ENCODE results near the gene PLA2G1B.
"Not testable (repeated sequence)": the region's sequence is repeated elsewhere in the genome, so short reads cannot be mapped to it uniquely, and the experiment has no call there.

The PLA2G1B gene

DNA sequence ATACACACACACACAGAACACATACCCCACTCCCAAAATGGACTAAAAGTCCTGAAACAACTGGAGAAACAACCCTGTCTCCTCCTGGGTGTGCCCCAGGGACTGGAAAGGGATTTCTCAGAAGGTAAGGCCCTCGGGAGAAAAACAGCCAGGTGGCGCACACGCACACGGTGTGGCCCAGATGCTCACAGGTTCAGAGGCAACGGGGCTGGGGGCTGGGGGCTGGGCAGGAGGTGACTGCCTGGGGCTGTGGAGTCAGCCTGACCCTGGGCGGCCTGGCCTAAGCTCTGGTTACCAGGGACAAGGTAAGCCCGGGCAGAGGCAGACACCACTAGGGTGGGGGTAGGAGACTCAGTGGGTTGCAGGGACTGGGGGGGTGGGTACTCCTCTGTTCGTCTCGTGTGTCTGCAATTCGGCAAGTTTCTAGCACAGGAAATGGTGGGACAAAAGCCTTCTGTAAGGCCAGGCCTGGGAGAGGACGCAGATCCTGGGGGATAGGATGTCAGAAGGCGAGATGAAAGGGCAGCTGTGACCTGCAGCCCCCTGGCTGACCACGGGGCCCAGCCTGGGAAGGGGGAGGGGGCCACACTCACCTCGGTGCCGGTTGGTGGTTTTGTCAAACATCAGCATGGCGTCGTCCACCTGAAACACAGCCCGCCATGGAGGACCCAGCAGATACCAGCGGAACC is 31.0 kb upstream of the PLA2G1B start:
- no peak for DNase-seq

DNA sequence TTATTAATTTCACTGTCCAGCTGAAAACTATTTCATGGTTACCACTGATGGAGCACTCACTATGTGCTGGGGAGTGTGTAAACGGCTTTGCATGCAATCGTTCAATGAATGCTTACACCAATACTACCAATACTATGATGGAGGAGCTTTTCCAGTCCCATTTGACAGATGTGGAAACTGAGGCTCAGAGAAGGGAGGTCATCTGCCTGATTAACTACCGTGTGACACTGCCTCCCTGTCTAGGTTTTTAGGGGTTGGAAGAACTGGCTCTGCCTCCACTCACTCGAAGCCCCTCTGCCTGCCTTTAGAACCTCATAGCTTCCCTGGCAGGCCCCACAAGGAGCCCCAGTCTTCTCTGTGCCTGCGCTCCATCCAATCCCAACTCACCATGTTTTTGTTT is 29.5 kb upstream of the PLA2G1B start:
- DNase-seq = no peak

DNA sequence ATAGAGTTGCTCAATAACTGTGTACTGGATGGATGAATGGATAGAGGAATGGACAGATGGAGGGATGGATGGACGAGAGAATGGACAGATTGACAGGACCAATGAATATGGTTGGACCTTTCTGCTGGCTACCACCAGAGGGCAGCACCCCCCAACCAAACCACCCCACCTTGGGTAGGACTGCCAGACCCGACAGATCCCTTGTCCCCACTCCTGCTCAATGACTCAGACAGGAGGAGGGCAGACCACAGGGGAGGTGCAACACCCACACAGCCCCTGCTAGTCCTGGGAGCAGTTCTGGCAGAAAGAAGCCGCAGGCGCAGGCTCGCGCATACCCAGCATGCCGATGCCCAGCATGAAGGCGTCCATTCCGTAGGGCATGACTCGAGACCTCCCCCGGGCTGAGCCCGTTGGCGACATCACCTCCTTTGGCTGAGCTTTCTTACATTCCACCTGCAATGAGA is 29.0 kb upstream of the PLA2G1B start:
- peak; percentile 72 for DNase-seq

DNA sequence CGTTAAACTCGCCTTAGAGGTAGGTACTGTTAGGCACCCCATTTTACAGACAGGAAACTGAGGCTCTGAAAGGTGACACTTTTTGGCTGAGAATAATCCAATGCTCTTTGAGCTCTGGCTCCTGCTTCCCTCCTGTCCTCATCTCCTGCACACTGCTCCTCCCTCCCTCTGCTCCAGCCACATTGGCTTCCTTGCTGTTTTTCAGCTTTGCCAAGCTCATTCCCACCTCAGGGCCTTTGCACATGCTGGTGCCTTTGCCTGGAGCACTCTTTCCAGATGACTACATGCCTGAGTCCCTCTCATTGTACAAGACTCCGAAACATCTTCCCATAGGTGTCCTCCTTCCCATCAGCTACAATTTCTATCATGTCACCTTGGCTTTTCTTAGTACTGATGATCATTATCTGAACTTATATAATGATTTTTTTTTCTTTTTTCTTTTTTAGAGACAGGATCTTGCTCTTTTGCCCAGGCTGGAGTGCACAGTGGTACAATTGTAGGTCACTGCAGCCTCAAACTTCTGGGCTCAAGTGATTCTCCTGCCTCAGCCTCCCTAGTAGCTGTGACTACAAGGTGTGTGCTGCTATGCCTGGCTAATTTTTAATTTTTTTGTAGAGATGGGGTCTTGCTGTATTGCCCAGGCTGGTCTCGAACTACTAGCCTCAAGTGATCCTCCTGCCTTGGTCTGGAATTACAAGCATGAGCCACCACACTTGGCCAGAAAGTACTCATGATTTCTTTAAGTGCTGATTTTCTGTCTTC is 26.2 kb upstream of the PLA2G1B start:
- no peak for DNase-seq

DNA sequence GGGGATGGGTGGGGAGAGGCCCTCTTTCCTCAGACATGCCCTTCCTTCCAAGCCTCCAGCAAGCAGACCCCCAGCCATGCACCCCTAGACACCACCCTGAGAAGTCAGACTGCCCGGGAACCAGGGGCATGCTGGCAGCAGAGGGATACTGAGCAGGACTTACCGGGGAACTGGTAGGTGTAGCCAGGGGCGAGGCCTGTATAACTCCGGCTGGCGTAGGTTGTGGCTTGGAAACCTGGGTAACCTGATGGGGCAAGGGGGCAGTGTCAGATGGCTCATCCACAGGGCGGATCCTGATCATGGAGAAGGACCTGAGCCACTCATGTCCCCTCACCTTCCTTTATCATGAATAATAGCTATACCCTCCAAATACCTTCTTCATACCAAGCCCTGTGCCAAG is 25.6 kb upstream of the PLA2G1B start:
- DNase-seq = no peak

DNA sequence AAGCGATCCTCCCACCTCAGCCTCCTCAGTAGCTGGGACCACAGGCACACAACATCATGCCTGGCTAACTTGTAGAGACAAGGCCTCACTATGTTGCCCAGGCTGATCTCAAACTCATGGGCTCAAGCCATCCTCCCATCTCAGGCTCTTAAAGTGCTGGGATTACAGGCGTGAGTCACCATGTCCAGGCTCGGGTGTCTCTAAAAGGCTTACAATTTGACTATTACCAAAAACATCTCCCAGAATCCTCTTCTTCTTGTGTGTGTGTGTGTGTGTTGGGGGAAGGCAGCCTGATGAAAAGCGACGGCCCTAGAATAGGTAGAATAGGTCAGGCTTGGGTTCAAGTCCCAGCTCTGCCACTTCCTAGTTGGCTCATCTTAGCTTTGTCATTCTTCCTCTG is 24.5 kb upstream of the PLA2G1B start:
- DNase-seq = no peak

DNA sequence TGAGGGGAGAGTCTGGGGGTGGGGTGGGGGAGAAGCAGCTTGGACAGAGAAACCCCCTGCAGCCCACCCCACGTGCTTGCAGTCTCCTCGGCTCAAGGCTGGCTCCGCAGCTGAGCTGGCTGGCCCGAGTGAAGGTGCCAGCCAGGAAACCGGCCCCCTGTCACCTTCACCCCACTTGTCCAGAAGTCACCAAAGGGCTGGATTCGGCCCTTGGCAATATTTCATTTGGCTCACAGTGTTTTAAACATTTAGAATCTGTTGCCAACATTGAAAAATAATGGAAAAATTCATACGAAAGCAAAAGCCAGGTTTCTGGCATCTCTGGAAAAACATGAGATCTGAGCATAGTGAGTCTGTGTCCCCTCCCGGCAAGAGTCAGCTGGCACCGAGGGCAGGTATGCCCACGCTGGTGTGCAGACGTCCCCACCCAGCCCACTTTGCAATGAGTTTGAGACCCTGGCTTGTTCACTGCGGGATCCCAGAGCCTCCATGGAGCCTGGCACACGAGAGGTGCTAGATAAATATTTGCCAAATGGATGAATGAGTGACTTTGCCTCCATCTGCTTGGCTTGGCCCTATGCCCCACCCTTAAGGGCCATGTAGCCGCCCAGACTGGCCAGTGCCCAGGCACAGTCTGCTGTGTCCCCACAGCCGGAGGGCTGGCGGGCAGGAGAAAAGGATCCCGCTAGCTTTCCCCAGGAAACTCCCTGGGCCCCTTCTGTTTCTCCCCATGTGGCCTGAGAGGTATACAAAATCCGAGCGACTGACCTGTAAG is 23.2 kb upstream of the PLA2G1B start:
- no peak for DNase-seq

DNA sequence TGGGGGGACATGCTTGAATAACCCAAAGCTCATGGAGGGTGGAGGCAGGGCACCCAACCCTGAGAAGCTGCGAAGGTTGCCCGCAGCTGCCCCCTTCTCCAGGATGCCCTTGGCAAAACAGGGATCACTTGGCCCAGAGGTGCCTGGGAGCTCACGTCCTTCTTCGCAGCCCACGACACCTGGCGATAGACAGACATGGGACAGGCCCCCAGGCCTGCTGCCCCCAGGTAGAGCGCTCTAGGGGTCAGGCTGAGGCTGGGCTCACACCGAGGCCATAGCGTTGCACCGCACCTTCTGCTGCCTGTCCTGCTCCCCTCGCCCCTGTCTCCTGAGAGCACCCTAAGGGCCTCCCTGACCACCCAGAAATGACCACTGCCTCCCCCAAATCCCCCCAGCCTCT is 20.2 kb upstream of the PLA2G1B start:
- no peak for DNase-seq

DNA sequence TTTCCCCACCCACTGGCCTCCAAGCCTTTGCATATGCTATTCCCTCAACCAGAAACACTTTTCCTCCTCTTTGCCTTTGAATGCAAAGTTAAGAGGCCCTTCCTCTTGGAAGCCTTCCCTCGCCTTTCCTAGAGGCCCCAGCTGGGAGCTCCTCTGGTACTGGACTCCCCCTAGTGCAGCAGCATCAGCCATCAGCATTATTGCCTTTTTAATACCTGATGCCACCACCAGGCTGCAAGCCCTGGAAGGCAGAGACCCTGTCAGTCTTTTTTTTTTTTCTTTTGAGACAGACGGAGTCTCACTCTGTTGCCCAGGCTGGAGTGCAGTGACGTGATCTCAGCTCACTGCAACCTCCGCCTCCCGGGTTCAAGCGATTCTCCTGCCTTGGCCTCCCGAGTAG is 19.1 kb upstream of the PLA2G1B start:
- DNase-seq = no peak

DNA sequence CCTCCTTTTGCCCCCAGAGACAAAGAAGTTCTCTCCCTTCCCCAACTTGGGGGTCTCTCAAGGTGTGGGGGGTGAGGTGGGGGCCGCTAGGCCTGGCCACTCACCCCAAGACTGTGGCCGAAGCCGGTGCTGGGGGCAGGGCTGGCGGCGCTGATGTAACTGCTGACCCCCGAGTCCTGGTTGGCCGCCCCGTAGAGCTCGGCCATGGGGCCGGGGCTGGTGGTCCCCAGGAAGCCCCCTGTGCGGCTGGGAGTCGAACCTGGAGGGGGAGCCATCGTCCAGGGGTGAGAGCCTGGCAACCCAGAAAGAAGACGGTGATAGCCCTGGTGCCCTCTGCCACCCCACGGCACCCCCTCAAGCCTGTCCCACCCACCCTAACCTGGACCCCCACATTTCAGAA is 18.5 kb upstream of the PLA2G1B start:
- DNase-seq = no peak

DNA sequence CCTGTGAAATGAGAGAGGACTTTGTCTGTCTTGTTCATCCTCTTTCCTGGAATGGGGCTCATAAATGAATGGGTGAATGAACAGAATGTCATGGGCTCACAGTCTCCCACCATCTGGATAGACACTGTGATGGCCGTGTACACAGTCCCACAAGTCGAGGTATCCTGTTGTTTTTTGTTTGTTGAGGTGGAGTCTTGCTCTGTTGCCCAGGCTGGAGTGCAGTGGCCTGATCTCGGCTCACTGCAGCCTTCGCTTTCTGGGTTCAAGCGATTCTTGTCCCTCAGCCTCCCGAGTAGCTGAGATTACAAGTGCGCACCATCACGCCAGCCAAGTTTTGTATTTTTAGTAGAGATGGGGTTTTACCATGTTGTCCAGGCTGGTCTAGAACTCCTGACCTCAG is 16.1 kb upstream of the PLA2G1B start:
- no peak for DNase-seq

DNA sequence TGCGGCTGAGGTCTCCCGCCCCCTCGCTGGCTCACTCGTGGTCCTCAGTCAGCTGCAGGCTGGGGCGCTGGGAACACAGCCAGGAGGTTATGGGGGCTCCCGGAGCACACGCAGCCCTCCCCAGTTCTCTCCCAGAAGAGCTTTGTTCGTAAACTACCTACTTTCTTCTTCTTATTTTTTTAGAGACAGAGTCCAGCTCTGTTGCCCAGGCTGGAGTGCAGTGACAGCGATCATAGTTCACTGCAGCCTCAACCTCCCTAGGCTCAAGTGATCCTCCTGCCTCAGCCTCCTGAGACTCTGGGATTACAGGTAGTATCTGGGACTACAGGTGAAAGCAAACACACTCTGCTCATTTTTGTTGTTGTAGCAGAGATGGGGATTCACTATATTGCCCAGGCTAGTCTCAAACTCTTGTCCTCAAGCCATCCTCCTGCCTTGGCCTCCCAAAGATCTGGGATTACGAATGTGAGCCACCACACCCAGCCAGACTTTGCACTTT is 15.5 kb upstream of the PLA2G1B start:
- DNase-seq = no peak

DNA sequence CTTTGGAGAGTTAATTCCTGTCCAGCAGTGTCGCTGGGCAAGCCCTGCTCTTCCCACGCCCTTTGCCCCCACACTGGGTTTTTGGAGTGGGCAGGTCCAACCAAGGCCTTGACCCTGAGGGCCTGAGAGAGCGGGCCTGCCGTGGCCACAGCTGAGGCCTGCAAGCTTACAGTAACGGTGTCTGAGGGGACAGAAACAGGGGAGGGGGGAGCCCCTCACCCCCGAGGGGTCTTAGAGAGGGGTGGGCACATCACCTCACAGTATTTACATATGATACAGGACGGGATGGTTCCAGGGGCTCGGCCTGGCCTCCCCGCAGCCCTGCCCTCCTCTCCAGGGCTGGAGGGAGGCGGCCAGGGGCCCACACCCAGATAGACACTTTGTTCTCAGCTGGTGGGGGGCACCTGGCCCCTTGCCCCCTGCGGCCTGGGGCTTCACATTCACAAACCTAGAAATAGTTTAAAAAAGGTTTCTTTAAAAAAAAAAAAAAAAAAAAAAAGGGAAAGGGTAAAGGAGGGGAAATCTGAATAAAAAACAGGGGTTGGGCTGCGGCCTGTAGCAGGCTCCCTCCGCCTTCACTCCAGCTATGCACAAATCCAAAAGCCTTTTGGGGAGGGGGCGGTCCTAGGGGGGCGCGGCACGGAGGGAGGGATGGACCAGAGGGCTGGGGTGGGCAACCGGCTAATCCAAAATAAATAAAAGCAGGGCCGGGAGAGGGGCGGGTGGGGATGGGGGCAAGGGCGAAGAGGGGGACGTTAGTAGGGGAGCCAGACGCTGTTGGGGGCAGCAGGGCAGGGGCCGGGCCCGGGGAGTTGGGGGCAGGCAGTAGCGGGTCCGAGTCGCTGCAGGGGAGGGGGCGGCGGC is 14.8 kb upstream of the PLA2G1B start:
- no peak for DNase-seq

DNA sequence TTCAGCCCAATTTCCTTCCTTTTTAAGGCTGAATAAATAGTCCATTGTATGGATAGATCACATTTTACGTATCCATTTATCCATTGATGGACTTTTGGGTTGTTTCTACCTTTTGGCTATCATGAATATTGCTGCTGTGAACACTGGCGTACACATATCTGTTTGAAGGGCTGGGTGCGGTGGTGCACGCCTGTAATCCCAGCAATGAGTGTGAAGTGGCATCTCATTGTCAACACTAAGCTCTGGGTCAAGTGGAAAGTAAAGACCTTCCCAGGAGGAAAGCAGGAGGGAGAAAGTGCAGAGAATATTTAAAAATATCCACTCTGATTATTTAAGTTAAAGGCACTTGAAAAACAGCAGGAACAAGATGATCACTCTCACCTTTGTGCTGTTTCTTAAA is 11.7 kb upstream of the PLA2G1B start:
- no peak for DNase-seq

DNA sequence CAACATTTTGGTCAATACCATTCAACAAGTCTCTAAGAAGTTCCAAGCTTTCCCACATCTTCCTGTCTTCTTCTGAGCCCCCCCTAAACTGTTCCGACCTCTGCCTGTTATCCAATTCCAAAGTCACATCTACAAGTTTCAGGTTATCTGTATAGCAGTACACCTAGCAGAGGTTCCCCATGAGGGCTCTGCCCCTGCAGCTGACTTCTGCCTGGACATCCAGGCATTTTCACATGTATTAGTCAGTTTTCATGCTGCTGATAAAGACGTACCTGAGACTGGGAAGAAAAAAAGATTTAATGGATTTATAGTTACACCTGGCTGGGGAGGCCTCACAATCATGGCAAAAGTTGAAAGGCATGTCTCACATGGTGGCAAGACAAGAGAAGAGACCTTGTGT is 10.2 kb upstream of the PLA2G1B start:
- no peak for DNase-seq

DNA sequence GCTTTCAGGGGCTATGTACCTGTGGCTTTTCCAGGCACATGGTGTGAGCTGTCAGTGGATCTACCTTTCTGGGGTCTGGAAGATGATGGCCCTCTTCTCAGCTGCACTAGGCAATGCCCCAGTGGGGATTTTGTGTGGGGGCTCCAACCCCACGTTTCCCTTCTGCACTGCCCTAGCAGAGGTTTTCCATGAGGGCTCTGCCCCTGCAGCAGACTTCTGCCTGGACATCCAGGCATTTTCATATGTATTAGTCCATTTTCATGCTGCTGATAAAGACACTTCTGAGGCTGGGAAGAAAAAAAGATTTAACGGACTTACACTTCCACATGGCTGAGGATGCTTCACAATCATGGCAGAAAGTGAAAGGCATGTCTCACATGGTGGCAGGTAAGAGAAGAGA is 8.8 kb upstream of the PLA2G1B start:
- DNase-seq = not testable (repeated sequence)

DNA sequence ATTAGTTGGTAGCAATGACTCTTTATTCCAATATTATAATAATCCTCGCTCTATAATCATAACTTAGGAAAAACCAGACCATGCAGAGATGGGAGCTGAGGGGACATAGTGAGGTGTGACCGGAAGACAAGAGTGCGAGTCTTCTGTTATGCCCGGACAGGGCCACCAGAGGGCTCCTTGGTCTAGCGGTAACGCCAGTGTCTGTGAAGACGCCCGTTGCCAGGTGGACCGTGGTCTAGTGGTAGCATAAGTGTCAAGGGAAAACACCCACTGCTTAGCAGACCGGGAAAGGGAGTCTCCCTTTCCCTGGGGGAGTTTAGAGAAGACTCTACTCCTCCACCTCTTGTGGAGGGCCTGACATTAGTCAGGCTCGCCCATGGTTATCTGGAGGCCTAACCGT is 7.9 kb upstream of the PLA2G1B start:
- DNase-seq = peak; percentile 19

DNA sequence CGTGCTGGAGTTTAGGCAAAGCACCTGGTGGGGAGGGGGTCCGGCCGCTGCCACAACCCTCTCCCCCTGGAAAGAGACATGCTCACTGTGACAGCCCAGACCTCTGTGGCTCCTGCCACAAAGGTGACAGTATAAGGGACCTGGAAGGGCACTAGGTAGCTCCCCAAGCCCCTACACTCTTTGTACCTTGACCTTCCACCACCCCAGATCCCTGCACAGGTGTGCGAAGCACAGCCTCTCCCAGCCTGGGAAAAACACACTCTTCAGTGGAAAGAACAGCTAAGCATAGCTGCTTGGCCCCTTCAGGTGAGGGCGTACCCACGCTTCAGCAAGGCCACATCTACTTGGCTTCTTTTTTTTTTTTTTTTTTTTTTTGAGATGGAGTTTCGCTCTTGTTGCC is 4.9 kb upstream of the PLA2G1B start:
- DNase-seq = no peak

DNA sequence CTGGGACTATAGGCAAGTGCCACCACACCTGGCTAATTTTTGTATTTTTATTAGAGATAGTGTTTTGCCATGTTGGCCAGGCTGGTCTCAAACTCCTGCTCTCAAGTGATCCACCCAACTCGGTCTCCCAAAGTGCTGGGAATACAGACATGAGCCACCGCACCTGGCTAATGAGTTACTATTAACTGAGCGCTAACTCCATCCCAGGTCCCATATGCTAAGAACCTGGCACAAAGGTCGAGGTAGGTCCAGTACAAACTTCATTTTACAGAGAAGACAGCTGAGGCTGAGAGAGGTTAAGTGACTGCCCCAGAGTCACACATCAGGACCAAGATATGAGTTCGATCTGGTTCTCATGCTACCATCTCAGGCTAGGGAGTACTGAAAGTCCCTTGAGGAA is 4.5 kb upstream of the PLA2G1B start:
- DNase-seq = no peak

DNA sequence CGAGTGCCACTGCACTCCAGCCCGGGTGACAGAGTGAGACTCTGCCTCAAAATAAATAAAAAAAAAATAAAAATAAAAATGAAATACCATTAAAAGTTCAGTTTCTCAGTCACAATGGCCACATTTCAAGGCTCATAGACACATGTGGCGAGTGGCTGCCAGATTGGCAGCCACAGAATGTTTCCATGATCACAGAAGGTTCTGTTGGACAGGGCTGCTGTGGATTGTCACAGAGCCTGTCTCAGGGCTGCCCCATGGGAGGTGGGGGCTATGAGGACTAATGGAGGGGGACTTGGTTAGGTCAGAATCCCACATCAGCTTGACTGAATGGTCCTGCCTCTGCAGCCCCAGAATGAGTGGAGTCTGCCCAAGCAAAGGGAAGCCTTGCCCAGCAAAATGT is 3.8 kb upstream of the PLA2G1B start:
- no peak for DNase-seq

DNA sequence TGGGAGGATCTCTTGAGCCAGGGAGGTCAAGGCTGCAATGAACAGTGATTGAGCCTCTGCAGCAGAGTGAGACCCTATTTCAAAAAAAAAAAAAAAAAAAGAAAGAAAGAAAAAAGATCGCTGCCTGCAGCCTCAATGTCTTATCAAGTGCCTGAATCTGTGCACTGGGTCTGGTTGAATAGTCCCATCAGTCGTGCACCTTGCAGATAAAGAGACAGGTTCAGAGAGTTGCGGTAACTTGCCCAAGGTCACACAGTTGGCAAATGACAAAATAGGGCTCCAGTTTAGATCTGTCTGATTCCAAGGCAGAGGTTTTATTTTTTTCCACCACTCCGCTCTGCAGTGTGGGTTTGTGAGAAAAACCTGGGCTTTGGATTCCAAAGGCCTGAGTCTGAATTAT is 649 bp upstream of the PLA2G1B start:
- no peak for DNase-seq

DNA sequence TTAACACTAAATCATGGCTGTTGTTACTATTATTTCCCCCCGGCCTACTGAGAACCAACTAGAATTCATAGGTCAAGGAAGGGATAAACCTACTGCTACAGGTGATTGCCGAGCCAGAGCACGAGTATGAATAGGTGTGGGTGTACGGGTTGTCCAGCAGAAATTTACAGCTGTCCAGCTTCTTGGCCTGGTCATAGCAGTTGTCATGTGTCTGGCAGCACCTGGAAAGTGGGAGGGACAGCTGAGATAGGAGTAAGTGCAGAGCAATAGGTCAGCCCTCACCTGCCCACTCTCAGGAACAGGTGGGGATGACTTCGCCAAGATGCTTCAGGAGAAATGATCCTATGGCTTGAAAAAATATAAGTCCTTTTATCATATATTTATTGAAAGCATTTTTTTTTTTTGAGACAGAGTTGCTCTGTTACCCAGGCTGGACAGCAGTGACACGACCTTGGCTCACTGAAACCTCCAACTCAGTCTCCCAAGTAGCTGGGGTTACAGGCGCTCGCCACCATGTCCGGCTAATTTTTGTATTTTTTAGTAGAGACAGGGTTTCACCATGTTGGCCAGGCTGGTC is 2.6 kb downstream of the PLA2G1B start:
- no peak for DNase-seq
